ENCODE measurements around the gene ZNF175.

The ZNF175 gene

GRCh38 chr19:51570962-51571575 lies at the start of gene ZNF175:
ZNF175 (plus strand) TSS chr19:51571283; CDS start chr19:51573330, 2,047 bp downstream.
- no peaks in the 10 kb centered on the region for H3F3A ChIP-seq (ENCODE audit: control insufficient read depth, insufficient read depth)
- peaks cover 16% of the 10 kb centered on the region for H3K4me1 ChIP-seq (ENCODE audit: control insufficient read depth, low read length)
- H3K9me3 ChIP-seq (ENCODE audit: control insufficient read depth, insufficient read depth, low read length): no peaks in the 10 kb centered on the region
- peak within 1 kb of the TSS; percentile 78 for H3K4me2 ChIP-seq (ENCODE audit: low read length)
- H3K27ac ChIP-seq (ENCODE audit: low read depth, low read length): no peak within 1 kb of the TSS
- TF ChIP-seq CTCF (IDR thresholded peaks at IDR 0.05; ENCODE audit: low read depth, low read length, poor library complexity, severe bottlenecking) (no peak), EZH2phosphoT487 (IDR thresholded peaks at IDR 0.05; ENCODE audit: borderline replicate concordance, low read length) (no peak)
- H3K36me3 ChIP-seq (ENCODE audit: control insufficient read depth, low read length): peaks cover 14% of the 10 kb centered on the region
- H3K4me3 ChIP-seq (ENCODE audit: low read length): peak within 1 kb of the TSS; percentile 82
- H4K20me1 ChIP-seq (ENCODE audit: control insufficient read depth, insufficient read depth, low read depth, low read length): no peaks in the 10 kb centered on the region
- H3K9me2 ChIP-seq (replicated peaks; ENCODE audit: control insufficient read depth, low read length): no peaks in the 10 kb centered on the region
- H3K79me2 ChIP-seq (ENCODE audit: control insufficient read depth, low read length): peaks cover 19% of the 10 kb centered on the region
- H3K27me3 ChIP-seq (ENCODE audit: control insufficient read depth, low read length): peaks cover 10% of the 10 kb centered on the region

- Histone ChIP-seq H3K36me3 (ENCODE audit: control insufficient read depth, low read length) (no peaks in the 10 kb centered on the region), H3K27me3 (ENCODE audit: control insufficient read depth, low read length) (peaks cover 5% of the 10 kb centered on the region; the same call in 1 of the 2 replicates), H3K4me1 (ENCODE audit: control insufficient read depth, low read length) (no peaks in the 10 kb centered on the region), H3K9me3 (ENCODE audit: control insufficient read depth, insufficient read depth, low read length) (no peaks in the 10 kb centered on the region), H4K20me1 (ENCODE audit: control insufficient read depth, insufficient read depth, low read depth, low read length) (no peaks in the 10 kb centered on the region), H3K79me2 (ENCODE audit: control insufficient read depth, low read length) (no peaks in the 10 kb centered on the region), H3K27ac (ENCODE audit: low read depth, low read length) (no peak overlapping the region), H3K9me2 (replicated peaks; ENCODE audit: control insufficient read depth, low read length) (no peaks in the 10 kb centered on the region), H3F3A (ENCODE audit: control insufficient read depth, insufficient read depth) (no peaks in the 10 kb centered on the region), H3K4me2 (ENCODE audit: low read length) (no peak overlapping the region), H3K4me3 (ENCODE audit: low read length) (no peak overlapping the region)
- TF ChIP-seq EZH2phosphoT487 (IDR thresholded peaks at IDR 0.05; ENCODE audit: borderline replicate concordance, low read length) (no peak), CTCF (IDR thresholded peaks at IDR 0.05; ENCODE audit: low read depth, low read length, poor library complexity, severe bottlenecking) (no peak)
Observed at GRCh38 chr19:51521357-51521756, 49.7 kb upstream of the ZNF175 start.

GRCh38 chr19:51521781-51522180 lies 49.3 kb upstream of the ZNF175 start:
- Histone ChIP-seq H3K9me2 (replicated peaks; ENCODE audit: control insufficient read depth, low read length) (no peaks in the 10 kb centered on the region), H3K27me3 (ENCODE audit: control insufficient read depth, low read length) (peaks cover 5% of the 10 kb centered on the region), H3K4me1 (ENCODE audit: control insufficient read depth, low read length) (no peaks in the 10 kb centered on the region), H3F3A (ENCODE audit: control insufficient read depth, insufficient read depth) (no peaks in the 10 kb centered on the region), H3K4me2 (ENCODE audit: low read length) (no peak overlapping the region), H4K20me1 (ENCODE audit: control insufficient read depth, insufficient read depth, low read depth, low read length) (no peaks in the 10 kb centered on the region), H3K27ac (ENCODE audit: low read depth, low read length) (no peak overlapping the region), H3K9me3 (ENCODE audit: control insufficient read depth, insufficient read depth, low read length) (no peaks in the 10 kb centered on the region), H3K36me3 (ENCODE audit: control insufficient read depth, low read length) (no peaks in the 10 kb centered on the region), H3K79me2 (ENCODE audit: control insufficient read depth, low read length) (no peaks in the 10 kb centered on the region), H3K4me3 (ENCODE audit: low read length) (no peak overlapping the region)
- no peak for TF ChIP-seq CTCF (IDR thresholded peaks at IDR 0.05; ENCODE audit: low read depth, low read length, poor library complexity, severe bottlenecking)
- no peak for TF ChIP-seq EZH2phosphoT487 (IDR thresholded peaks at IDR 0.05; ENCODE audit: borderline replicate concordance, low read length)
